Endothelial cell of umbilical vein (primary cell): Measurements from ENCODE around the gene RSRC1. TPM values are rescaled to one million over a fixed set of nuclear protein-coding genes. Genes with fewer than 3 reads are reported as not detected.

Experiments used
- BruUV-seq: library from RNA; stranded (reverse); fragments of 400-500 nt; replicated peaks from 2 replicates; lab custom pipeline; 2021; lab: Mats Ljungman, UMichigan
- CTCF ChIA-PET: fragments of 300-600, 350-600 bp; sonication (Branson Sonifier 250); formaldehyde crosslinking; loops from one replicate; lab custom pipeline; 2021; ENCODE audit warnings: antibody characterized with exemption, inconsistent platforms; lab: Charles Lee
- POLR2A ChIA-PET: fragments of 300-600, 350-600 bp; sonication (Branson Sonifier 250); formaldehyde crosslinking; loops from one replicate; lab custom pipeline; 2021; ENCODE audit warnings: antibody characterized with exemption, inconsistent platforms; lab: Charles Lee
- DNase-seq: peaks from one replicate; pipeline ENCODE4 v3.0.0-alpha.2; 2011; ENCODE audit warnings: low read depth, low spot score
- FAIRE-seq: peaks from 2 replicates; lab custom pipeline; 2011; peaks lifted over from hg19 to GRCh38; lab: Jason Lieb, UNC
- H2AFZ ChIP-seq: 2 replicates; pipeline ENCODE4 v1.6.0; 2012; ENCODE audit warnings: low read depth, low read length, control low read depth, inconsistent platforms
- H3K27ac ChIP-seq: 2 replicates; pipeline ENCODE4 v1.5.1; 2011; ENCODE audit warnings: low read depth, mild to moderate bottlenecking, control low read depth, low read length, moderate library complexity; ENCODE audit not compliant: insufficient read depth
- H3K27me3 ChIP-seq, 2 experiments: 2 replicates each; pipeline versions ENCODE4 v1.6.0 to v1.6.1; 2011; ENCODE audit warnings: low read length in 2 of 2, mixed read lengths in 1 of 2; ENCODE audit not compliant: control insufficient read depth in 2 of 2, insufficient read depth in 2 of 2
- H3K36me3 ChIP-seq, 2 experiments: 2 replicates in 1 of 2; 3 replicates in 1 of 2; pipeline ENCODE4 v1.5.1; 2011; ENCODE audit warnings: low read length in 2 of 2, mild to moderate bottlenecking in 1 of 2, moderate library complexity in 1 of 2; ENCODE audit not compliant: control insufficient read depth in 2 of 2, insufficient read depth in 2 of 2; ENCODE audit errors: extremely low read depth in 1 of 2
- H3K4me1 ChIP-seq: 3 replicates; pipeline ENCODE4 v1.5.1; 2011; ENCODE audit warnings: mild to moderate bottlenecking, low read length; ENCODE audit not compliant: control insufficient read depth, insufficient read depth; ENCODE audit errors: extremely low read depth
- H3K4me2 ChIP-seq: 2 replicates; pipeline ENCODE4 v1.6.1; 2011; ENCODE audit warnings: low read length, control low read depth, mixed read lengths; ENCODE audit not compliant: insufficient read depth
- H3K4me3 ChIP-seq, 3 experiments: fragments of 200-600 bp in 1 of 3; sonication (generic), shearing (Covaris generic) in 1 of 3; replicated peaks in 1 of 3; 2 replicates each; pipeline ENCODE4 v1.5.1; 2011 to 2016; ENCODE audit warnings: control low read depth in 3 of 3, low read length in 3 of 3, mild to moderate bottlenecking in 2 of 3, inconsistent platforms in 1 of 3, low read depth in 1 of 3, moderate library complexity in 1 of 3; ENCODE audit not compliant: insufficient read depth in 1 of 3
- H3K79me2 ChIP-seq: 2 replicates; pipeline ENCODE4 v1.6.0; 2012; ENCODE audit warnings: low read length, inconsistent platforms; ENCODE audit not compliant: control insufficient read depth, insufficient read depth
- H3K9ac ChIP-seq: replicated peaks from 2 replicates; pipeline ENCODE3; 2011; ENCODE audit warnings: low read length, control low read depth; ENCODE audit not compliant: insufficient read depth; ENCODE audit errors: extremely low read depth
- H3K9me1 ChIP-seq: replicated peaks from 3 replicates; pipeline ENCODE4 v1.6.0; 2011; ENCODE audit warnings: mild to moderate bottlenecking, low read length; ENCODE audit not compliant: control insufficient read depth, insufficient read depth; ENCODE audit errors: extremely low read depth
- H3K9me3 ChIP-seq: replicated peaks from 2 replicates; pipeline ENCODE4 v1.5.1; 2012; ENCODE audit warnings: low read length, inconsistent platforms; ENCODE audit not compliant: control insufficient read depth, insufficient read depth
- H4K20me1 ChIP-seq: replicated peaks from 2 replicates; pipeline ENCODE3; 2011; ENCODE audit warnings: mild to moderate bottlenecking, low read length; ENCODE audit not compliant: control insufficient read depth, insufficient read depth; ENCODE audit errors: extremely low read depth
- CTCF ChIP-seq, 2 donors: IDR thresholded peaks; 1 replicate in 1 of 2; 2 replicates in 1 of 2; pipeline ENCODE4 v1.5.1; 2011; ENCODE audit warnings: low read length in 2 of 2, mild to moderate bottlenecking in 2 of 2, moderate library complexity in 2 of 2, control low read depth in 1 of 2, inconsistent platforms in 1 of 2, low read depth in 1 of 2; ENCODE audit not compliant: insufficient read depth in 1 of 2; ENCODE audit errors: extremely low read depth in 1 of 2
- EZH2 ChIP-seq: IDR thresholded peaks from 2 replicates; pipeline ENCODE4 v1.6.1; 2012; ENCODE audit warnings: borderline replicate concordance, low read depth, mild to moderate bottlenecking, moderate library complexity, low read length, inconsistent platforms; ENCODE audit not compliant: severe bottlenecking
- FOS ChIP-seq: IDR thresholded peaks from 2 replicates; pipeline ENCODE4 v1.6.1; 2011; ENCODE audit warnings: mild to moderate bottlenecking, low read length, moderate library complexity, borderline replicate concordance; ENCODE audit not compliant: insufficient read depth
- GATA2 ChIP-seq: IDR thresholded peaks from 2 replicates; pipeline ENCODE4 v1.7.0; 2011; ENCODE audit warnings: low read depth, mild to moderate bottlenecking, moderate library complexity, mixed read lengths, low read length; ENCODE audit not compliant: insufficient read length, insufficient read depth
- JUN ChIP-seq: IDR thresholded peaks from 2 replicates; pipeline ENCODE4 v1.6.1; 2011; ENCODE audit warnings: borderline replicate concordance, low read depth; ENCODE audit not compliant: insufficient read length, insufficient read depth
- MAX ChIP-seq: IDR thresholded peaks from 2 replicates; pipeline ENCODE4 v1.6.1; 2011; ENCODE audit not compliant: insufficient read depth, insufficient read length
- MYC ChIP-seq: IDR thresholded peaks from one replicate; pipeline ENCODE4 v1.6.1; 2011; ENCODE audit warnings: mild to moderate bottlenecking, low read depth, low read length
- POLR2A ChIP-seq: IDR thresholded peaks from 2 replicates; pipeline ENCODE4 v1.6.1; 2012; ENCODE audit warnings: low read depth, mild to moderate bottlenecking, control low read depth, low read length
- POLR2AphosphoS5 ChIP-seq: IDR thresholded peaks from 2 replicates; pipeline ENCODE4 v1.6.1; 2012; ENCODE audit warnings: low read depth, mild to moderate bottlenecking, control low read depth, low read length, moderate library complexity; ENCODE audit not compliant: insufficient read depth
- dilution Hi-C: fragments of 300-500 bp; cut with MboI; formaldehyde crosslinking; loops from one replicate; pipeline ENCODE4 v1.15.0; 2019; ENCODE audit warnings: low sequenced_read_pairs; ENCODE audit not compliant: extremely low pct_ligation_motif_present
- intact Hi-C: fragments of 100-400 bp; cut with micrococcal nuclease; formaldehyde crosslinking; loops from one replicate; pipeline ENCODE4 v1.10.0; 2022
- polyA plus RNA-seq, 4 experiments: library from polyadenylated mRNA; depleted of rRNA in 3 of 4; stranded (reverse) in 3 of 4; unstranded in 1 of 4; fragments of >200 nt; gene quantifications; 2 replicates each; pipeline versions ENCODE4 v1.2.1 to v1.2.3, GENCODE V29; 2011 to 2012; ENCODE audit warnings: missing spikeins in 1 of 4
- total RNA-seq: library from RNA; stranded (reverse); gene quantifications from 2 replicates; pipeline ENCODE4 v1.2.3, GENCODE V29; 2021

RSRC1 gene
- total and polyA plus RNA-seq, 2 donors (not counting 3 experiments of a cell fraction or from before 2014, with no cell fraction given), result 1.8 to 25.4 TPM

- intact Hi-C loops, result loop anchor here (1.0 to 10.0 kb wide), 5 partner anchors 222 to 780 kb away; no protein-coding TSS in a partner anchor
- DNase-seq, result no peak
- dilution Hi-C loops, result no loop called here
Observed at GRCh38 chr3:158312560-158313141, 202.8 kb downstream of the RSRC1 start.

More at GRCh38 chr3:158312560-158313141, 202.8 kb downstream of the RSRC1 start:
- FAIRE-seq, result no peak
- Histone ChIP-seq H3K9me3 (no peaks in the 10 kb centered on the region), H3K79me2 (no peaks in the 10 kb centered on the region), H3K9me1 (no peaks in the 10 kb centered on the region), H3K4me1 (no peaks in the 10 kb centered on the region), H3K4me3 (no peak overlapping the region), H3K36me3 (no peaks in the 10 kb centered on the region), H2AFZ (no peak overlapping the region), H3K4me2 (no peak overlapping the region), H3K27ac (no peak overlapping the region), H3K9ac (no peak overlapping the region), H3K27me3 (no peaks in the 10 kb centered on the region), H4K20me1 (no peaks in the 10 kb centered on the region)
- TF ChIP-seq POLR2AphosphoS5, result no peak
- TF ChIP-seq MYC, result no peak
- no peak for TF ChIP-seq POLR2A
- TF ChIP-seq FOS, result no peak
- TF ChIP-seq MAX, result no peak
- TF ChIP-seq JUN, result no peak
- no peak for TF ChIP-seq CTCF (IDR thresholded peaks at IDR 0.05; ENCODE audit: extremely low read depth in 1 of 2, insufficient read depth in 1 of 2, low read depth in 1 of 2, low read length in 2 of 2)
- no peak for TF ChIP-seq EZH2
- no peak for TF ChIP-seq GATA2
- ChIA-PET CTCF (interaction anchor here (0.6 to 2.2 kb wide), 13 partner anchors 9 to 706 kb away, joined by 3 to 9 read pairs (median 5); partner anchors contain the start of gene RSRC1), POLR2A (no interaction called here)
- no TSS peak for BruUV-seq
